HEK293T (cell line): Measurements from ENCODE around the gene STX1B.
A peak's percentile ranks its signal among the peaks of the same experiment; 100 is the strongest.

Source experiments
- CTCF ChIA-PET: fragments of 350-600 bp; formaldehyde crosslinking; extraction: SDS; loops from one replicate; lab custom pipeline; 2021; ENCODE audit warnings: antibody characterized with exemption, inconsistent platforms; lab: Yijun Ruan, JAX
- POLR2A ChIA-PET: fragments of 350-600 bp; formaldehyde crosslinking; extraction: SDS; loops from one replicate; lab custom pipeline; 2020; ENCODE audit warnings: antibody characterized with exemption, inconsistent platforms; lab: Yijun Ruan, JAX
- DNase-seq: peaks from one replicate; pipeline ENCODE4 v3.0.0; 2012; ENCODE audit warnings: mixed read lengths; ENCODE audit errors: extremely low spot score
- ARNT ChIP-seq: fragments of 450-650 bp; IDR thresholded peaks from 2 replicates; pipeline ENCODE4 v1.6.1; 2017; ENCODE audit warnings: mild to moderate bottlenecking
- BHLHE40 ChIP-seq: fragments of 450-650 bp; IDR thresholded peaks from 2 replicates; pipeline ENCODE4 v1.6.1; 2016; ENCODE audit warnings: mild to moderate bottlenecking, moderate library complexity, borderline replicate concordance
- CTBP1 ChIP-seq: fragments of 450-650 bp; IDR thresholded peaks from 2 replicates; pipeline ENCODE4 v1.6.1; 2016; ENCODE audit warnings: borderline replicate concordance
- ELF4 ChIP-seq: fragments of 450-650 bp; IDR thresholded peaks from 2 replicates; pipeline ENCODE4 v1.6.1; 2017; ENCODE audit warnings: antibody characterized with exemption
- FOXA1 ChIP-seq: fragments of 450-650 bp; IDR thresholded peaks from 2 replicates; pipeline ENCODE4 v1.6.1; 2016; ENCODE audit warnings: mild to moderate bottlenecking
- FOXK2 ChIP-seq: fragments of 450-650 bp; IDR thresholded peaks from 2 replicates; pipeline ENCODE4 v1.6.1; 2016; ENCODE audit warnings: mild to moderate bottlenecking
- FOXM1 ChIP-seq: fragments of 450-650 bp; IDR thresholded peaks from 2 replicates; pipeline ENCODE4 v1.6.1; 2017; ENCODE audit warnings: mild to moderate bottlenecking, borderline replicate concordance
- HDGF ChIP-seq: fragments of 450-650 bp; IDR thresholded peaks from 2 replicates; pipeline ENCODE4 v1.6.1; 2017; ENCODE audit warnings: antibody characterized with exemption, borderline replicate concordance
- L3MBTL2 ChIP-seq: fragments of 450-650 bp; conservative IDR thresholded peaks from 2 replicates; pipeline ENCODE4 v1.6.1; 2016; ENCODE audit warnings: mild to moderate bottlenecking
- LEF1 ChIP-seq: fragments of 450-650 bp; IDR thresholded peaks from 2 replicates; pipeline ENCODE4 v1.6.1; 2017; ENCODE audit warnings: mild to moderate bottlenecking, borderline replicate concordance
- NFRKB ChIP-seq: fragments of 450-650 bp; IDR thresholded peaks from 2 replicates; pipeline ENCODE4 v1.6.1; 2016; ENCODE audit warnings: mild to moderate bottlenecking, moderate library complexity
- SP1 ChIP-seq: fragments of 450-650 bp; IDR thresholded peaks from 2 replicates; pipeline ENCODE4 v1.6.1; 2017
- SUZ12 ChIP-seq: fragments of 450-650 bp; IDR thresholded peaks from 2 replicates; pipeline ENCODE4 v1.6.1; 2016; ENCODE audit warnings: mild to moderate bottlenecking
- TARDBP ChIP-seq: fragments of 450-650 bp; IDR thresholded peaks from 2 replicates; pipeline ENCODE4 v1.6.1; 2016
- ZNF384 ChIP-seq: fragments of 450-650 bp; IDR thresholded peaks from 2 replicates; pipeline ENCODE4 v1.6.1; 2016
- TF ChIP-seq, protein P1 (sequence below): fragments of 450-650 bp; IDR thresholded peaks from 2 replicates; pipeline ENCODE4 v1.6.1; 2016

Gene STX1B

GRCh38 chr16:30976486-30976885 lies 34.0 kb downstream of the STX1B start:
- CTCF ChIA-PET, result no interaction called here

DNA sequence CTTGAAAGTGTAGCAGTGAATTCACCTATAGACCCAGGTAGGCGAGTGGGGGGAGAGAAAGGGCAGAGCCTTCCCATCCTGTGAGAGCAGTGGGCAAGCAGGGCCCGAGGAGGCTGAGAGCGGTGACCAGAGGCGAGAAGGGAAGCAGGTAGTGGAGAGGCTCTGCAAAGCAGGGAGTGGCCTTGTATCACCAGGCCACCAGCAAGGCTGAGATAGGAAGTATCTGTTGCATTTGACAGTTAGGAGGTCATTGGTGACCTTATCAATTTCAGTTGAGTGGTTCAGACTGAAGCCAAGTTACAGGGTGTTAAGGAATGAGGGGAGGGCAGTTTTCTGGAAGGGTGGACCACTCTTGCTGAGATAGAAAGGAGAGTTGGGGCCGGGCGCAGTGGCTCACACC lies 36.1 kb downstream of the STX1B start:
- no peak for TF ChIP-seq BHLHE40
- TF ChIP-seq ARNT, result no peak
- DNase-seq, result no peak
- CTCF ChIA-PET, result interaction anchor here (0.7 kb wide), 1 partner anchor 95 kb away, joined by 3 read pairs; no protein-coding TSS in a partner anchor
- POLR2A ChIA-PET, result no interaction called here

More at GRCh38 chr16:30976486-30976885, 34.0 kb downstream of the STX1B start:
- TF ChIP-seq FOXK2 (no peak), L3MBTL2 (no peak)
- no peak for DNase-seq
- POLR2A ChIA-PET, result interaction anchor here (1.3 kb wide), 1 partner anchor 10 kb away, joined by 3 read pairs; no protein-coding TSS in a partner anchor

DNA sequence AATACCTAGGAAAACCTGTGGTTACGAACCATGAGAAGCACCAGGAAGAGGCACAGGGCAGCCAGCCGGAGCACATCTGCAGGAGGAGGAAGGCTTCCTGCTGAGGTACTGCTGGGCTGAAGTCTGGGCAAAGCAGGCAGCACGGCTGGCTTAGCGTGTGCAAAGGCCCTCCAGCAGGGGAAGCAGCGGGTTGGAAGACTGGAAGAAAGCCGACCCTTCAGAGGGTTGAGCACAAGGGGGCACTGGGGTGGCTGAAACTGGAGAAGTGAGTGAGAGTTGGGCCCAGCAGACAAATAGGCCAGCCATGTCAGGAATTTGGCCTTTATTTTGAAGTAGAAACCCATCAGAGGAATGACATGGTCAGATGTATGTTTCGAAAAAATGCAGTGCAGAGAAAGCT lies 37.6 kb downstream of the STX1B start:
- DNase-seq, result peak; percentile 66
- CTCF ChIA-PET, result interaction anchor here (0.7 kb wide), 1 partner anchor 1146 kb away, joined by 4 read pairs; no protein-coding TSS in a partner anchor
- POLR2A ChIA-PET, result no interaction called here

DNA sequence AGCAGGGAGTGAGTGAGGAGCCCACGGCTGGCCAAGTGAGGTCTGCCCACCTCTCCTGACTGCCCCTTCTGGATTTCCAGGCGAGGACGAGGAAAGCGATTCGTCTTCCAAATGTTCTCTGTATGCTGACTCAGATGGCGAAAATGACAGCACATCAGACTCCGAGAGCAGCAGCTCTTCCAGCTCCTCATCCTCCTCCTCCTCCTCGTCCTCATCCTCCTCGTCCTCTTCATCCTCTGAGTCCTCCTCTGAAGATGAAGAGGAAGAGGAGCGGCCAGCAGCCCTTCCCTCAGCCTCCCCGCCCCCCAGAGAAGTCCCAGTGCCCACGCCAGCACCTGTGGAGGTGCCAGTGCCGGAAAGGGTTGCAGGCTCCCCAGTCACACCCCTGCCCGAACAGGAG lies 39.1 kb downstream of the STX1B start:
- ChIA-PET POLR2A (no interaction called here), CTCF (no interaction called here)
- TF ChIP-seq FOXK2 (no peak), HDGF (no peak), L3MBTL2 (no peak), CTBP1 (no peak), FOXA1 (no peak), NFRKB (no peak), BHLHE40 (no peak), ARNT (no peak), ZNF384 (no peak), SP1 (no peak), ELF4 (no peak), SUZ12 (no peak), TARDBP (no peak), LEF1 (no peak), FOXM1 (no peak)
- TF ChIP-seq, protein P1, sequence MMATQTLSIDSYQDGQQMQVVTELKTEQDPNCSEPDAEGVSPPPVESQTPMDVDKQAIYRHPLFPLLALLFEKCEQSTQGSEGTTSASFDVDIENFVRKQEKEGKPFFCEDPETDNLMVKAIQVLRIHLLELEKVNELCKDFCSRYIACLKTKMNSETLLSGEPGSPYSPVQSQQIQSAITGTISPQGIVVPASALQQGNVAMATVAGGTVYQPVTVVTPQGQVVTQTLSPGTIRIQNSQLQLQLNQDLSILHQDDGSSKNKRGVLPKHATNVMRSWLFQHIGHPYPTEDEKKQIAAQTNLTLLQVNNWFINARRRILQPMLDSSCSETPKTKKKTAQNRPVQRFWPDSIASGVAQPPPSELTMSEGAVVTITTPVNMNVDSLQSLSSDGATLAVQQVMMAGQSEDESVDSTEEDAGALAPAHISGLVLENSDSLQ, result no peak
- DNase-seq, result no peak

More for the DNA sequence above, 37.6 kb downstream of the STX1B start:
- no peak for TF ChIP-seq TARDBP
- TF ChIP-seq, protein P1, result no peak
- no peak for TF ChIP-seq NFRKB
- TF ChIP-seq FOXK2, result no peak
- TF ChIP-seq FOXA1, result no peak
- no peak for TF ChIP-seq SP1
- no peak for TF ChIP-seq ARNT
- TF ChIP-seq L3MBTL2, result no peak
- no peak for TF ChIP-seq FOXM1
- no peak for TF ChIP-seq ZNF384
- TF ChIP-seq LEF1, result no peak
- no peak for TF ChIP-seq BHLHE40

GRCh38 chr16:30969246-30969842 lies 41.1 kb downstream of the STX1B start:
- DNase-seq, result no peak
- POLR2A ChIA-PET, result interaction anchor here (1.1 kb wide), 1 partner anchor 44 kb away, joined by 3 read pairs; no protein-coding TSS in a partner anchor
- CTCF ChIA-PET, result interaction anchor here (1.0 kb wide), 1 partner anchor 15 kb away, joined by 3 read pairs; no protein-coding TSS in a partner anchor
- TF ChIP-seq FOXM1, result no peak
- TF ChIP-seq BHLHE40, result no peak
- TF ChIP-seq SP1, result no peak
- TF ChIP-seq NFRKB, result no peak
- TF ChIP-seq SUZ12, result no peak
- no peak for TF ChIP-seq HDGF
- no peak for TF ChIP-seq TARDBP
- no peak for TF ChIP-seq LEF1
- TF ChIP-seq ZNF384, result no peak
- no peak for TF ChIP-seq L3MBTL2

GRCh38 chr16:30967795-30968194 lies 42.6 kb downstream of the STX1B start:
- CTCF ChIA-PET, result no interaction called here
- TF ChIP-seq LEF1 (no peak), FOXM1 (no peak), ZNF384 (no peak), ELF4 (no peak), SUZ12 (no peak), TARDBP (no peak), FOXK2 (no peak), L3MBTL2 (no peak), SP1 (no peak), CTBP1 (no peak), NFRKB (no peak)
- TF ChIP-seq, protein P1, result no peak
- POLR2A ChIA-PET, result interaction anchor here (2.7 kb wide), 1 partner anchor 10 kb away, joined by 8 read pairs; the partner anchor contains the start of gene SETD1A
- no peak for DNase-seq
